ENCODE results near the gene MFN2. TPM values are rescaled to one million over a fixed set of nuclear protein-coding genes. Genes with fewer than 3 reads are reported as not detected.
"Not testable (repeated sequence)": the region's sequence is repeated elsewhere in the genome, so short reads cannot be mapped to it uniquely, and the experiment has no call there.

Gene MFN2
- total RNA-seq, 1 donor from 2014 or later, result 648 TPM

- DNase-seq (no peak), ATAC-seq (ENCODE audit: poor library complexity) (no peak)
- intact Hi-C loops (cut with DNase I), result no loop called here
Observed at GRCh38 chr1:12035312-12035711, 55.1 kb downstream of the MFN2 start.

DNA sequence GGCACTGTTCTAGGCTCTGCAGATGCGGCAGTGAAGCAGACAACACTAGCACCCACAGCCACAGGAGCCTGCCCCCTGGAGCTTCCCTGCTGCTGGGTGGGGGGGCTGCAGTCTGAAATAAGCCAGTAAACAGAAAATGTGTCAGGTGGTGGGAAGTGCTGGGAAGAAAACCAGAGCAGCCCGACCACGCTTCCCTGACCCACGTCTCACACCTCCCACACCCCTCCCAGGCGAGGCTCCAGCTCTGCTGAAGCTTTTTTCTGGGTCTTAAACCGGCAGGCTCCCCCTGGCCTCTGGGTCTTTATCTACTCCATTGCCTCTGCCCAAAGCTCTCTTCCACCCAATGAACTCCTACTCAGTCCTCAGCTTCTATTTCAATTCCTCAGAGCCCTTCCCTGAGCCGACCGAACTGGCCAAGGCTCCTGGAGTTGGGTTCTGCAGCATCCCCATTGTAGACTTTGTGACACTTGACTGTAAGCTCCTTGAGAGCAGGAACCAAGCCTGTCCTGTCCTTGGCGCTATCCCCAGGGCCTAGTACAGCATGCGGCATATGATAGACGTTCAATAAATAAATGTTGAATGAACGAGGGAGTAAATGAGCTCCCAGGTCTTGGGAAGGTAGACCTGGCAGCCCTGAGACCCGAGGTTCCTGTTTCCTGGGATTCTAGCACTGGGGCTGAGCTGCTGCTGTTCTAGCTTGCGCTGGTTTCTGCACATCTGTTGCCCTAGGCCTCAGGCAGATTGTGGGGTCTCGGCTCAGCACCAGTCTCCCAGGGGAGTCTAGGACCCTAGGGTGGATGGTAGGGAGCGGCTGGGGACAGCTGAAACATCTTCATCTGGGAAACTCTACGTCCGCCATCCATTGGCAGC, 57.5 kb downstream of the MFN2 start:
- ATAC-seq (ENCODE audit: poor library complexity) (no peak), DNase-seq (no peak)
- intact Hi-C loops (cut with DNase I), result no loop called here

DNA sequence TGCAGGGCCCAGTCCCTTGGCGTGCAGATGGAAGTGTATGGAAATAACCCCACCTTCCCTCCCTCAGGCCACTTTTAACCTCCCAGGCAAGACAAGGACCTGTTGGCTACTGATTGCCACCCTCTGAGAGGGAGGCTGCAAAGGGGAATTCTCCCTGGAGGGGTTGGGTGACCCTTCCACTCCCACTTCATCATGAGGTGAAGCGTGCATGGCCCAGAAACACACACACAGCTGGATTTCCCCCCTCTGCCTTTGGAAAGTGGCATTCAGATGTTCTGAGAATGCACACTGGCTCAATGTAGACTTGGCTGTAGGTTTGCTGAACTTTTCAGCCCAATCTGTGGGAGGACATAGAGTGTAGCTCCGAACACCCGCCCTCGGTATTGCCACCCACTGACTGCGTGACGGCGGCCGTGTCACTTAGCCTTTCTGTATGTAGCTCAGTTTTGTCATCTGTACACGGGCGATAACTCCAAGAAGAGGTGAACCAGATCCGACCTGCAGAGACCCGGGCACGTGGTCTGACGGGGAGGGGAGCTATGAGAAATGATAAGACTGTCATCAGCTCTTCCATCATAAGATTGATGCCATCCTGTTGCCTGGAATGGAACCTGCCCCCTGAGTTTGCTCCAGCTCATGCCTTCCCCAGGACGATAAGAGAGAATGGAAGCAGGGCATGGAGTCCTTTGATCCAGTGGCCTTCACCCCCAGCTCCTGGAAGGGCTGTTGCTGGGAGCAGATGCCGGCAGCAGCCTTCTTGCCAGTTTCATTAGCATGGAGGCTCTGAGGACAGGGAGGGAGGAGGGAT, 58.3 kb downstream of the MFN2 start:
- ATAC-seq (ENCODE audit: poor library complexity), result peak; percentile 24

GRCh38 chr1:12039164-12039525, 58.9 kb downstream of the MFN2 start:
- intact Hi-C loops (cut with DNase I), result no loop called here
- DNase-seq (no peak), ATAC-seq (ENCODE audit: poor library complexity) (no peak)

More for the DNA sequence above, 58.3 kb downstream of the MFN2 start:
- intact Hi-C loops (cut with DNase I), result no loop called here
- no peak for DNase-seq

DNA sequence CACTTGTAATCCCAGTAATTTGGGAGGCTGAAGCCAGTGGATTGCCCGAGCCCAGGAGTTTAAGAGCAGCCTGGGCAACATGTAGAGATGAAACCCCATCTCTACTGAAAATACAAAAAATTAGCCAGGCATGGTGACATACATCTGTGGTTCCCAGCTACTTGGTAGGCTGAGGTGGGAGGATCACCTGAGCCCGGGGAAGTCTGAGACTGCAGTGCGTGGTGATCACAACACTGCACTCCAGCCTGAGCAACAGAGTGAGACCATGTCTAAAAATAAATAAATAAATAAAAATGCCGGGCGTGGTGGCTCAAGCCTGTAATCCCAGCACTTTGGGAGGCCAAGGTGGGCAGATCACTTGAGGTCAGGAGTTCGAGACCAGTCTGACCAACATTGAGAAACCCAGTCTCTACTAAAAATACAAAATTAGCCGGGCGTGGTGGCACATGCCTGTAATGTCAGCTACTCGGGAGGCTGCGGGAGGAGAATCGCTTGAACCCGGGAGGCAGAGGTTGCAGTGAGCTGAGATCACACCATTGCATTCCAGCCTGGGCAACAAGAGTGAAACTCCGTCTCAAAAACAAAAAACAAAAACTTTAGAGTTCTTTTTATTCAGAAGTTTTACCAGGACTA, 59.7 kb downstream of the MFN2 start:
- DNase-seq; ATAC-seq (ENCODE audit: poor library complexity); intact Hi-C loops (cut with DNase I): not testable (repeated sequence)

DNA sequence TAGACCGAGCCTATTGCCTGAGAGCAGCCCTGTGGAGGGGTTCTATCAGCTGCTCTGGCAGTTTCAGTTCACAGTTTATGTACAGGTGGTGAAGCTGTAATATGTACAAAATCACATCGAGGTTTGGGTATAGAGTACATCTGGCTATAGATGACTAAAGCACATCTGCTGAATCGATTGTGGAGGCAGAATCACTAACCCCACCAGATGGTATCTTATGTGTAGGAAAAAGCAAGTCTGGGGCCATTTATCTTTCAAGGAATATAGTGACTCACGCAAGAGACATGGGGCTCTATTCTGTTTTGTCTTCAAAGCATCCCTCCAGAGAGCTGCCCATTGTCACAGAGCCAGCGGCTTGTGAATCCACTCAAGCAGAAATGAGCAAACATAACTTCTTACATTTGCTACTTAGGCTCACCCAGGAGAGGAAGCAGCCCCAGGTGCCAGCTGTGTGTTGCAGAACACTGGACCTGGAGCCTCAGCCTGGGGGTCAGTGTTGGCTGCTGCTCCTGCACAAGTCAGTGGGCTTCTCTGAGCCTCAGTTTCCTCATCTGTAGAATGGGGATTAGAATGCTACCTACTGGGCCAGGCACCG, 60.3 kb downstream of the MFN2 start:
- intact Hi-C loops (cut with DNase I), result no loop called here
- no peak for DNase-seq
- ATAC-seq (ENCODE audit: poor library complexity), result no peak

DNA sequence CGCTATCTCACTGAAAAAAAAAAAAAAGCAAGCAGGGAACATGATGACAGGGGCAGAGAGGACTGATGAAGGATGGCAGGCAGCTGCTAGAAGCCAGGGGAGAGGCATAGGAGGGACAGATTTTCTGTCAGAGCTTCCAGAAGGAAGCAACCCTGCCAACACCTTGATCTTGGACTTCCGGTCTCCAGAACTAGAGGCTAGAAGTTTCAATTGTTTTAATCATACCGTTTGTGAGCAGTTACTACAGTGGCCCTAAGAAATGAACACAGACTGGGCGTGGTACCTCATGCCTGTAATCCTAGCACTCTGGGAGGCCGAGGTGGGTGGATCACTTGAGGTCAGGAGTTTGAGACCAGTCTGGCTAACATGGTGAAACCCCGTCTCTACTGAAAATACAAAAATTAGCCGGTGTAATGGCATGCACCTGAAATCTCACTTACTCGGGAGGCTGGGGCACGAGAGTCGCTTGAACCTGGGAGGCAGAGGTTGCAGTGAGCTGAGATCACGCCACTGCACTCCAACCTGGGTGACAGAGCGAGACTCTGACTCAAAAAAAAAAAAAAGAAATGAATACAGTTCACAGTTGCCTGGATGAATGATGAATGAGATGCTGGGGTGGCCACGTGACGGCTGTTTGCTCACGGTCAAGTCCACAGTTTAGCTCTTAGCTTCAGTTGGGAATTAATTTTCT, 64.1 kb downstream of the MFN2 start:
- ATAC-seq (ENCODE audit: poor library complexity), result peak; percentile 61
- intact Hi-C loops (cut with DNase I); DNase-seq: not testable (repeated sequence)

- DNase-seq (no peak), ATAC-seq (ENCODE audit: poor library complexity) (no peak)
- intact Hi-C loops (cut with DNase I), result no loop called here
Observed at GRCh38 chr1:12046749-12047119, 66.5 kb downstream of the MFN2 start.

GRCh38 chr1:12047120-12047876, 67.1 kb downstream of the MFN2 start:
- ATAC-seq (ENCODE audit: poor library complexity) (no peak), DNase-seq (no peak)
- intact Hi-C loops (cut with DNase I), result no loop called here

DNA sequence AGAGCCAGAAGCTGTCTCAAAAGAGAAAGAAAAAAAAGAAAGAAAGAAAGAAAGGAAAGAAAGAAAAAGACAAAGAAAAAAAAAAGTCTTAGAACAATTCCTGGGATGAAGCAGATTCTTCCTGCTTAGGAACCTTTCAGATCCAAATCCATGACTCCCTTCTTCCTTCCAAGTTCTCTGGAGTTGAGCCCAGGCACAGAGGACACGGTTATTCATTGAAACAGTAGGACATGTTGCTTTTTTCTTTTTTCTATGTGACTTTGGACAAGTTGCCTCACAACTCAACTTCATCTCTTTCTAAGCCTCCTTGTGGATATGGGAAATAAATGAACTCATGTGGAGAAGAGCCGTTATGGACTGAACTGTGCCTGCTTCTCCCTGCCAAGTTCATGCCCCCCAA, 68.1 kb downstream of the MFN2 start:
- intact Hi-C loops (cut with DNase I), result no loop called here
- ATAC-seq (ENCODE audit: poor library complexity) (no peak), DNase-seq (no peak)

GRCh38 chr1:12049616-12050015, 69.4 kb downstream of the MFN2 start:
- no peak for DNase-seq
- no peak for ATAC-seq (ENCODE audit: poor library complexity)
- intact Hi-C loops (cut with DNase I), result no loop called here

GRCh38 chr1:12051361-12051760, 71.1 kb downstream of the MFN2 start:
- intact Hi-C loops (cut with DNase I), result no loop called here
- ATAC-seq (ENCODE audit: poor library complexity) (no peak), DNase-seq (no peak)

- peak; percentile 71 for DNase-seq
- intact Hi-C loops (cut with DNase I), result no loop called here
Observed at GRCh38 chr1:12052008-12052573, 71.8 kb downstream of the MFN2 start.

GRCh38 chr1:12052997-12053686, 72.9 kb downstream of the MFN2 start:
- ATAC-seq (ENCODE audit: poor library complexity), result peak; percentile 87
- intact Hi-C loops (cut with DNase I), result no loop called here
- peak; percentile 80 for DNase-seq

More at GRCh38 chr1:12052008-12052573, 71.8 kb downstream of the MFN2 start:
- peak; percentile 84 for ATAC-seq (ENCODE audit: poor library complexity)

- ATAC-seq (ENCODE audit: poor library complexity), result no peak
- DNase-seq, result no peak
- intact Hi-C loops (cut with DNase I), result no loop called here
Observed at GRCh38 chr1:12053752-12054548, 73.7 kb downstream of the MFN2 start.

- intact Hi-C loops (cut with DNase I), result no loop called here
- ATAC-seq (ENCODE audit: poor library complexity) (no peak), DNase-seq (no peak)
Observed at GRCh38 chr1:12055259-12055658, 75.0 kb downstream of the MFN2 start.
